T-cell (primary cell): ENCODE results near the gene KIF3C. TPM values are rescaled to one million over a fixed set of nuclear protein-coding genes. Genes with fewer than 3 reads are reported as not detected.
"Not testable (repeated sequence)": the region's sequence is repeated elsewhere in the genome, so short reads cannot be mapped to it uniquely, and the experiment has no call there.

Experiments
- ATAC-seq, 4 experiments: fragments of 200-7000 bp in 3 of 4; fragments of 150-1000 bp in 1 of 4; cut with Tn5 transposase; replicated peaks in 1 of 4; 1 replicate in 3 of 4; 2 replicates in 1 of 4; pipeline ENCODE4 v1.10.0; 2021; ENCODE audit warnings: moderate library complexity in 3 of 4, mild to moderate bottlenecking in 2 of 4, moderate number of reproducible peaks in 1 of 4
- CTCF ChIA-PET, 2 donors: fragments of 300-600 bp; sonication (Branson Sonifier 250); formaldehyde crosslinking; loops; one replicate each; lab custom pipeline; 2022; ENCODE audit warnings: antibody characterized with exemption in 2 of 2; lab: Charles Lee
- POLR2A ChIA-PET, 2 donors: fragments of 300-600 bp; sonication (Branson Sonifier 250); formaldehyde crosslinking; loops; one replicate each; lab custom pipeline; 2022; ENCODE audit warnings: antibody characterized with exemption in 2 of 2; lab: Charles Lee
- DNase-seq, 35 experiments: peaks; one replicate each; pipeline versions ENCODE4 v3.0.0 to v3.0.0-alpha.2; 2013 to 2023
- H3K27ac ChIP-seq: one replicate; pipeline ENCODE4 v1.5.1; 2013; ENCODE audit warnings: low read length
- H3K27me3 ChIP-seq, 2 experiments: replicated peaks in 1 of 2; 1 replicate in 1 of 2; 2 replicates in 1 of 2; pipeline versions ENCODE4 v1.6.1 to v1.7.0; 2013; ENCODE audit warnings: low read length in 1 of 2, mixed read lengths in 1 of 2; ENCODE audit not compliant: control insufficient read depth in 2 of 2, insufficient read depth in 2 of 2; ENCODE audit errors: extremely low read depth in 1 of 2
- H3K36me3 ChIP-seq, 2 donors: 1 replicate in 1 of 2; 2 replicates in 1 of 2; pipeline versions ENCODE4 v1.6.1 to v1.7.0; 2013; ENCODE audit warnings: low read length in 1 of 2; ENCODE audit not compliant: control insufficient read depth in 2 of 2, insufficient read depth in 1 of 2; ENCODE audit errors: extremely low read depth in 1 of 2
- H3K4me1 ChIP-seq, 2 experiments: 1 replicate in 1 of 2; 2 replicates in 1 of 2; pipeline versions ENCODE4 v1.6.1 to v1.7.0; 2013; ENCODE audit warnings: low read length in 2 of 2, mixed read lengths in 1 of 2; ENCODE audit not compliant: insufficient read depth in 2 of 2, control insufficient read depth in 1 of 2; ENCODE audit errors: extremely low read depth in 1 of 2
- H3K4me3 ChIP-seq, 2 donors: 1 replicate in 1 of 2; 2 replicates in 1 of 2; pipeline versions ENCODE4 v1.5.1 to v1.7.0; 2013; ENCODE audit warnings: mild to moderate bottlenecking in 2 of 2, low read length in 1 of 2, moderate library complexity in 1 of 2; ENCODE audit not compliant: control insufficient read depth in 1 of 2; ENCODE audit errors: extremely low read depth in 1 of 2
- H3K9me3 ChIP-seq: 2 replicates; pipeline ENCODE4 v1.7.0; 2013
- H3K27ac Mint-ChIP-seq, 2 donors: one replicate each; pipeline ENCODE4 v1.8.0; 2020 to 2021; ENCODE audit warnings: mild to moderate bottlenecking in 2 of 2, mixed read lengths in 2 of 2
- H3K27me3 Mint-ChIP-seq, 2 donors: one replicate each; pipeline ENCODE4 v1.8.0; 2021 to 2022; ENCODE audit warnings: mixed read lengths in 2 of 2
- H3K36me3 Mint-ChIP-seq: one replicate; pipeline ENCODE4 v1.8.0; 2021; ENCODE audit warnings: mixed read lengths
- H3K4me1 Mint-ChIP-seq, 3 donors: one replicate each; pipeline ENCODE4 v1.8.0; 2020 to 2022; ENCODE audit warnings: mixed read lengths in 3 of 3, mild to moderate bottlenecking in 1 of 3
- H3K4me3 Mint-ChIP-seq, 3 donors: one replicate each; pipeline ENCODE4 v1.8.0; 2020 to 2022; ENCODE audit warnings: mild to moderate bottlenecking in 3 of 3, mixed read lengths in 3 of 3, moderate library complexity in 3 of 3
- H3K9me3 Mint-ChIP-seq, 3 donors: one replicate each; pipeline ENCODE4 v1.8.0; 2020 to 2022; ENCODE audit warnings: mixed read lengths in 3 of 3
- WGBS: methylation state at CpG from one replicate; pipeline ENCODE4 v1.1.5; 2013; ENCODE audit warnings: missing lambda C conversion rate; ENCODE audit not compliant: insufficient coverage; 5-methylcytosine and 5-hydroxymethylcytosine counted together
- total RNA-seq, 35 experiments: library from RNA in 6 of 35; stranded (reverse) in 6 of 35; fragments of 120-200 nt in 1 of 35; gene quantifications; one replicate each; pipeline versions ENCODE4 v1.2.1 to v1.2.4 and lab custom pipeline; 2013 to 2026

KIF3C gene
- total RNA-seq, 5 donors from 2014 or later (not counting 1 experiment from before 2014, with no cell fraction given), result 3.3 to 8.6 (median 6.9) TPM

- POLR2A ChIA-PET, H3K4me1 Mint-ChIP-seq, H3K4me1 ChIP-seq, H3K27me3 ChIP-seq, H3K36me3 Mint-ChIP-seq, ATAC-seq, H3K27ac Mint-ChIP-seq, H3K4me3 ChIP-seq, H3K36me3 ChIP-seq, H3K9me3 ChIP-seq, H3K4me3 Mint-ChIP-seq, H3K9me3 Mint-ChIP-seq, DNase-seq, CTCF ChIA-PET, H3K27ac ChIP-seq, H3K27me3 Mint-ChIP-seq: not testable (repeated sequence)
- 100% methylated on average over 4 of the region's 9 CpGs for WGBS
Measured at GRCh38 chr2:25896308-25896707, 86.0 kb downstream of the KIF3C start.

- Mint-ChIP-seq H3K36me3 (no peaks in the 10 kb centered on the region), H3K9me3 (no peaks in the 10 kb centered on the region), H3K4me1 (no peaks in the 10 kb centered on the region), H3K27me3 (no peaks in the 10 kb centered on the region), H3K4me3 (no peak overlapping the region), H3K27ac (no peak overlapping the region)
- ChIA-PET CTCF (interaction anchor here in 1 of 2 donors (0.6 kb wide), 1 partner anchor 48 kb away, joined by 5 read pairs; no protein-coding TSS in a partner anchor), POLR2A (no interaction called here)
- ATAC-seq (no peak), DNase-seq (no peak)
- no peak overlapping the region for H3K27ac ChIP-seq
- no peaks in the 10 kb centered on the region for H3K9me3 ChIP-seq
- no peak overlapping the region for H3K4me3 ChIP-seq
- no peaks in the 10 kb centered on the region for H3K4me1 ChIP-seq
- no peaks in the 10 kb centered on the region for H3K36me3 ChIP-seq
- H3K27me3 ChIP-seq, result peaks cover 0 to 5% of the 10 kb centered on the region in 2 experiments
Measured at GRCh38 chr2:25895610-25896009, 86.7 kb downstream of the KIF3C start.

GRCh38 chr2:25895018-25895417, 87.3 kb downstream of the KIF3C start:
- H3K4me3 Mint-ChIP-seq, result no peak overlapping the region
- Histone ChIP-seq H3K27me3 (peaks cover 0 to 5% of the 10 kb centered on the region in 2 experiments), H3K4me1 (no peaks in the 10 kb centered on the region), H3K9me3 (no peaks in the 10 kb centered on the region), H3K4me3 (no peak overlapping the region), H3K27ac (no peak overlapping the region), H3K36me3 (no peaks in the 10 kb centered on the region)
- H3K27ac Mint-ChIP-seq, result no peak overlapping the region
- no peaks in the 10 kb centered on the region for H3K27me3 Mint-ChIP-seq
- 92% methylated on average over 4 of the region's 7 CpGs for WGBS
- no peak for ATAC-seq
- ChIA-PET CTCF (no interaction called here), POLR2A (no interaction called here)
- H3K9me3 Mint-ChIP-seq, result no peaks in the 10 kb centered on the region
- H3K4me1 Mint-ChIP-seq, result no peaks in the 10 kb centered on the region
- no peak for DNase-seq
- no peaks in the 10 kb centered on the region for H3K36me3 Mint-ChIP-seq

- Mint-ChIP-seq H3K4me3 (no peak overlapping the region), H3K9me3 (no peaks in the 10 kb centered on the region), H3K4me1 (no peaks in the 10 kb centered on the region), H3K27me3 (no peaks in the 10 kb centered on the region), H3K27ac (no peak overlapping the region), H3K36me3 (no peaks in the 10 kb centered on the region)
- no peaks in the 10 kb centered on the region for H3K4me1 ChIP-seq
- H3K27ac ChIP-seq, result no peak overlapping the region
- no peak overlapping the region for H3K4me3 ChIP-seq
- DNase-seq (no peak), ATAC-seq (no peak)
- H3K27me3 ChIP-seq, result peaks cover 0 to 5% of the 10 kb centered on the region in 2 experiments
- no peaks in the 10 kb centered on the region for H3K9me3 ChIP-seq
- 89% methylated on average over 5 of the region's 8 CpGs for WGBS
- no peaks in the 10 kb centered on the region for H3K36me3 ChIP-seq
- CTCF ChIA-PET, result no interaction called here
- POLR2A ChIA-PET, result no interaction called here
Measured at GRCh38 chr2:25894135-25894830, 88.0 kb downstream of the KIF3C start.

GRCh38 chr2:25891672-25892071, 90.6 kb downstream of the KIF3C start:
- DNase-seq (no peak), ATAC-seq (no peak)
- H3K36me3 ChIP-seq, result no peaks in the 10 kb centered on the region
- H3K4me3 ChIP-seq, result no peak overlapping the region
- Mint-ChIP-seq H3K36me3 (no peaks in the 10 kb centered on the region), H3K27ac (no peak overlapping the region), H3K4me3 (no peak overlapping the region), H3K4me1 (no peaks in the 10 kb centered on the region), H3K27me3 (peaks cover 0 to 3% of the 10 kb centered on the region in 2 donors), H3K9me3 (no peaks in the 10 kb centered on the region)
- WGBS, result 74% methylated on average over 4 of the region's 5 CpGs
- H3K27me3 ChIP-seq, result peaks cover 0 to 2% of the 10 kb centered on the region in 2 experiments
- H3K9me3 ChIP-seq, result no peaks in the 10 kb centered on the region
- ChIA-PET POLR2A (no interaction called here), CTCF (interaction anchor here in 1 of 2 donors (0.7 kb wide), 1 partner anchor 502 kb away, joined by 11 read pairs; no protein-coding TSS in a partner anchor)
- H3K4me1 ChIP-seq, result no peaks in the 10 kb centered on the region
- no peak overlapping the region for H3K27ac ChIP-seq

GRCh38 chr2:25887624-25888242, 94.6 kb downstream of the KIF3C start:
- Mint-ChIP-seq H3K27ac (no peak overlapping the region), H3K4me1 (no peaks in the 10 kb centered on the region), H3K36me3 (no peaks in the 10 kb centered on the region), H3K9me3 (no peaks in the 10 kb centered on the region), H3K4me3 (no peak overlapping the region), H3K27me3 (peaks cover 6 to 10% of the 10 kb centered on the region in 2 donors)
- DNase-seq, result no peak
- Histone ChIP-seq H3K36me3 (no peaks in the 10 kb centered on the region), H3K4me3 (no peak overlapping the region), H3K9me3 (no peaks in the 10 kb centered on the region), H3K27me3 (peaks cover 0 to 7% of the 10 kb centered on the region in 2 experiments), H3K4me1 (no peaks in the 10 kb centered on the region), H3K27ac (no peak overlapping the region)
- 85% methylated on average over 4 of the region's 5 CpGs for WGBS
- ChIA-PET POLR2A (no interaction called here), CTCF (no interaction called here)
- no peak for ATAC-seq
